Erythroblast (primary cell): ENCODE data around the gene ICAM5.

Experiments
- GATA1 ChIP-seq: IDR thresholded peaks from 2 replicates; pipeline ENCODE4 v1.6.1; 2011; ENCODE audit warnings: low read depth, mild to moderate bottlenecking, control low read depth, low read length, moderate library complexity
- POLR2A ChIP-seq: IDR thresholded peaks from 2 replicates; pipeline ENCODE4 v1.6.1; 2011; ENCODE audit warnings: mild to moderate bottlenecking, low read length

DNA sequence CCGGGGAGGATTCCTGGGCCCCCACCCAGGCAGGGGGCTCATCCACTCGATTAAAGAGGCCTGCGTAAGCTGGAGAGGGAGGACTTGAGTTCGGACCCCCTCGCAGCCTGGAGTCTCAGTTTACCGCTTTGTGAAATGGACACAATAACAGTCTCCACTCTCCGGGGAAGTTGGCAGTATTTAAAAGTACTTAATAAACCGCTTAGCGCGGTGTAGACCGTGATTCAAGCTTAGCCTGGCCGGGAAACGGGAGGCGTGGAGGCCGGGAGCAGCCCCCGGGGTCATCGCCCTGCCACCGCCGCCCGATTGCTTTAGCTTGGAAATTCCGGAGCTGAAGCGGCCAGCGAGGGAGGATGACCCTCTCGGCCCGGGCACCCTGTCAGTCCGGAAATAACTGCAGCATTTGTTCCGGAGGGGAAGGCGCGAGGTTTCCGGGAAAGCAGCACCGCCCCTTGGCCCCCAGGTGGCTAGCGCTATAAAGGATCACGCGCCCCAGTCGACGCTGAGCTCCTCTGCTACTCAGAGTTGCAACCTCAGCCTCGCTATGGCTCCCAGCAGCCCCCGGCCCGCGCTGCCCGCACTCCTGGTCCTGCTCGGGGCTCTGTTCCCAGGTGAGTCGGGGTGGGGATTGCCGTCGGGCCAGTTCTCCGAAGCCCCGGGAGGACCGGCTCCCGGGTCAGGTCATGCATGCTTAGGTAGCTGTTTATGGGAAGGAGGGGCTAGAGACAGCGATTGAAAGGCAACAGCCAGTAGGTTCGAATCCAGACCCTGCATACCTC lies 18.9 kb upstream of the ICAM5 start, which contains the start of gene ICAM1:
- TF ChIP-seq POLR2A (peak; percentile 38), GATA1 (no peak)
